Stimulated activated CD4-positive, alpha-beta T cell treated with anti-CD3 and anti-CD28 coated beads, Interleukin-12 subunit alpha, Interleukin-12 subunit beta, amount 100 ng/mL, for 48 hours (primary cell): ENCODE data around the gene GMPS.
"Not testable (repeated sequence)": the region's sequence is repeated elsewhere in the genome, so short reads cannot be mapped to it uniquely, and the experiment has no call there.

Experiments
- DNase-seq, 3 donors: peaks; one replicate each; pipeline ENCODE4 v3.0.0-alpha.2; 2020; ENCODE audit warnings: low read depth in 2 of 3, low spot score in 1 of 3

GMPS gene

DNA sequence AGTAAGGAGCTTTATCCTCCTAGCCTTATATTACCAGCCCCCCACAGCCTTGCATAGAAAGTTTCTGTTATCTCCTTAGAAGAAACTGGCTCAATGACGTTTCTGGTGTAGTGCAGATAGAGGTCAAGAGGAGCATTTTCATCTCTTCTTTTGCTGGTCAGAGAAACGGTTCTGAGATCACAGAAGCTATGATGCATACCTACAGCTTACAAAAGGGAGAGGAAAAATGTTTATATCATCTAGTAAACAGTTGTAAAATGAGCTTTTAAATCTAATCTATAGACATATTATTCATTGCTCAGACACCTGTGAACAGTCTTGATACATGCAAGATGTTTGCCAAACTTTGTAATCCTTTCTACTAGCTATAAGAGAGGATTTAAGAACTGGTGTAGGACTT, 68.0 kb downstream of the GMPS start:
- DNase-seq, result no peak

DNA sequence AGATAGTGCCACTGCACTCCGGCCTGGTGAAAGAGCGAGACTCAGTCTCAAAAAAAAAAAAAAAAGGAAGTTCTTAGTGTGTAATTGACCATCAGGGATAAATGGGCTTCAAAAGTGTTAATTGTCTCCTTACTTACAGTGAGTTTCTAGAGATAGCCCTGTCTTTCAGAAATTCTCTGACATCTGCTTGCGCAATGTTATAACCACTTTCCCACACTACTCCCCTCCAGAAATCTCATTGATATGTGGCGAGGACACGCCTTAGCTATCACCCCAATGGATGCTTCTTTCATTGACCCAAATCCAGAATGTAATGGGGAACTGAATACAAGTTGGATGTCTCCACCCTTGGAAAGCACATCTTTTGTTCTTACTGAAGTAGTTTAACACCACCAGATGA, 70.9 kb downstream of the GMPS start:
- DNase-seq, result no peak

DNA sequence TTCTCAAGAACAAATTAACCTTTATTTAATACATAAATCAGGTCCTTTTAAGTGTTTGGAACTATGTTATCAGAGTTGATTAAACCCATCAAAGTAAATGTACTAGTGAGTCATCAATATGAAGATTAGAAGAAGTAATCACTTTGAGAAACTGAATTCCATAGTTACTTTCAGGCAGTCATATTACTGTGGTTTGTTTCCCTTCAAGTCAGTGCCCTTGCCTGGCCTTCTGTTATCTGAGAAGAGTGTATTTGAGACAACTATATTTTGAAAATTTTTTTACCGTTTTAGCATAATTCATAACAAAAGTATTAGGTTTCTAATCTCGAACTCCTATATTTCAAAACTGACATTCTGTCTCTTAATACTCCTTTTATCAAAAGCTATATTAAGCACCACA, 73.6 kb downstream of the GMPS start:
- DNase-seq, result no peak

DNA sequence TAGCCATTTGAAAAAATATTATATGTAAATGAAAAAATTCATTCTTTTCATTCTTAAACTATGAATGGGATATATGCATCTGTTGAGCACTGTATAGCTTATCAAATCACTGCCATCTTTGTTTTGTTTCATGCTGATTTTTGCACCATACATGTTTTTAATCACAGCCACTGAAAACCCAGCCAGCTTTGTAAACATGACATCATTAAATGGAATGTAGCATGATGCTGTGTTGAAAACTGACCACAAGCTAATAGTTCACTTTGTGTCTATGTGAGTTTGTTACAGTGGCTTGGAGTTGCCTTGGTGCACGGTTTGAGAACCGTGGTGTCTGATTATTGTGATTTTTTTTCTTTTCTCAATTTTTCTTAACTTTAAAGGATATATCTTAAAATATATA, 75.7 kb downstream of the GMPS start:
- no peak for DNase-seq

DNA sequence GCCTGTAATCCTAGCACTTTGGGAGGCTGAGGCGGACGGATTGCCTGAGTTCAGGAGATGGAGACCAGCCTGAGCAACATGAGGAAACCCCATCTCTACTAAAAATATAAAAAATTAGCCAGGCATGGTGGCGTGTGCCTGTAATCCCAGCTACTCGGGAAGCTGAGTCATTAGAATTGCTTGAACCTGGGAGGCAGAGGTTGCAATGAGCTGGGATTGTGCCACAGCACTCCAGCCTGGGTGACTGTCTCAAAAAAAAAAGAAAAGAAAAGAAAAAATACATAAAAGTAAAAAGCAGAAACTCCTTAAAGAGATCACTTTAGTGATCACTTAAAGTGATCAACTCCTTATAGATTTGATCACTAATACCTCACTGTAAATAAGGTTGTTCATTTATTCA, 78.0 kb downstream of the GMPS start:
- no peak for DNase-seq

DNA sequence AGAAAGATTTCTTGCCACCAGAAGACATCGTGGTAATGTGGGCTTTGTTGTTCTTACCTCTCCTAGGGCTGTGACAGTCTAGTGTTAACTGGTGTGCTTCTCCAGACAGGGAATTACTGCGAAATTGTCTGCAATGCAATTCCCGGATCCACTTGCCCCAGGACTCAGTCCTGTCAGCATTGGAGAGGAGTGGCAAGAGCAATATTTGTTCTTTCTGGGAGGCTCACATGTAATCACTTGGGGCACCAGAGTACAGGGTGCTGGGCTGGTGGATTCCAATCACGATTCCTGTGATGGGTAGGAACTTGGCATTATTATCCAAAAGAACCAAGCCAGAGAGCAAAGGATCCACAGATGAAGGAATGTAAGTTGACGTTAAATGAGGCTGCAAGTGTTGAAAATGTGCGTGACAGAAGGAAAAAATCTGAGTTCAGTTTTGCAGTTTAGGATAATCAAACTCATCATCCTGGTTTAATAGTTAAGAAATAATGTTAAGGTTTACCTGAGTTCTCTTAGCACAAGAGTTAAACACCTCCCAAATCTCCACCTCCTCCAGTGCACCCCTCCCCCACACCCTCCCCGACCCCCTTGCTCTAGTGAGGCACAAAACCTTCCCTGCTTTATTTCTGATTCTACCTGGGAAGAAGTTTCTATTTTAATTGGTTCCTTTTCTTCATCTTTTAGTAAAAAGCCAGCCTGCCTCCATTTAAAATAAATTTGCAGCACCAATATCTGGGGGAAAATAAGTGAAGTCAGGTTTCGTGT, 79.2 kb downstream of the GMPS start:
- no peak for DNase-seq

DNA sequence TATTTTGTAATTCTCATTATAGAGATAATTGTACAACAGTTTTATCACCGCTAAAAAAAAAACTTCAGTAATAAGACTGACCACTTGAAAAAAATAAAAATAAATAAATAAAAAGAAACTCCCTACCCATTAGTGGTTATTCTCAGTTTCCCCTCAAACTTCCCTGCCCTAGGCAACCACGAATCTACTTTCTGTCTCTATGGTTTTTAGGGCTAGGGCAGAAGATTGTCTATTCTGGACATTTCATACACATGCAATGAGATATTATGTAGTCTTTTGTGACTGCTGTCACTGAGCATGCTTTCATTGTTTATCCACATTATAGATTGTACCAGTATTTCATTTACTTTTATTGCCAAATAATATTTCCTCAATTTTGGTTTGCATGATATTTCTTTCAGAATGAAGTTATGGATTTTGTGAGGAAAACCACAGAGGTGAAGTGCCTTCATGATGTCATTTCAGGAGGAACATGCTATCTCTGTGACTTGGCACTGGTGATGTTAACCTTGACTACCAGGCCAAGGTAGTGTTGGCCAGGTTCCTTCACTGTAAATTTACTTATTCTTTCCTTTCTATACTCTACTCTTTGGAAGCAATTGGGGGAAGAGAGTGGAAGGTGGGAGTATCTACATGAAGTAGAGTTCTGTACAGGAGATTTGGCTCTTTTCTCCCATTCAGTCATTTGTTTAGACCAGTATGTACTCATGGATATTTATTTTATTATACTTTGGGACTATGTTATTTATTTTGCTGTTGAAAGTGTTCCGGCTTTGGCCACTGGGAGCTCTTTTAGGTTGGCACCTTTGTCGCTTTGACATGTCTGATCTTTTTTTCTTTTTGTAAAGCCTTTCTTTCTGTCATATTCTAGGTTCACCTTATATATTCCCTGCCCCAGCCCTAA, 86.3 kb downstream of the GMPS start:
- DNase-seq, result no peak

DNA sequence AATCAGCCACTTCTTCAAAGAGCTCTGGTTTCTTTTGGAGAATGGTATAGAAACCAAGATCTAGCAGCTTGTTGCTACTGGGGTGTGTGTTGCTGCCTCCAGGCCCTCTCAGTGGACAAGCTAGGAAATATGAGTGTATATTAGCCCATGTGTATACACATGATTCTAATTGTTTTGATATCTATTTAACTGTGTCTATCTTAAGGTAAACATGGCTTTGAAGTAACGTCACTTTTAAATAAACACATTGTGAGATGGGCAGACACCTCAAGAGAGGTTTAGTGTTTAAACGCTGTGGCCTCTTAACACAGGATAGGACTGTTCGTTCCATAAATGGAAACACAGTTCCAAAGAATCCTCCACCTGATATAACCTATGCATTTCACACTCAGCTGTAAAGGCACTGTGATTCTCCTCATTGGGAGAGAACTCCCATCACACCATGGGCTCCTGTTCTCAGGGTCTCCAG, 87.0 kb downstream of the GMPS start:
- no peak for DNase-seq

DNA sequence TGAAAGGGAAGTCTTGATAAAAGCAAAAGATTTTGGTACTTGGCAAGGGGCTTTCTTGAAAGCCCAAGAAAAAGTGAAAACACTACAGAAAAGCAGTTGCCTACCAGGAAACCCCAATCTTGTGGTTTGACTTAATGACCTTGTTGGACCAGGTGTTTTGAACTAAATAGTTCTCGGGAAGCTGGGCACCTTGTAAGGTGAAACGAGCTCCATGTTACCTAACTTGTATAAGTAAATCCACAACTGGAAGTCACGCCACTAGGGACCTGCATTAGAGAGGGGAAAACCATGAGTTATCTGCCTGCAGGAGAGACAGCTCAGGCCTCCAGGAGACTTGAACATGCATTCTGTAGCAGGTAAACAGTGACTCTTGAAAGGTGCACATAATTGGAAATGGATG, 88.2 kb downstream of the GMPS start:
- no peak for DNase-seq

DNA sequence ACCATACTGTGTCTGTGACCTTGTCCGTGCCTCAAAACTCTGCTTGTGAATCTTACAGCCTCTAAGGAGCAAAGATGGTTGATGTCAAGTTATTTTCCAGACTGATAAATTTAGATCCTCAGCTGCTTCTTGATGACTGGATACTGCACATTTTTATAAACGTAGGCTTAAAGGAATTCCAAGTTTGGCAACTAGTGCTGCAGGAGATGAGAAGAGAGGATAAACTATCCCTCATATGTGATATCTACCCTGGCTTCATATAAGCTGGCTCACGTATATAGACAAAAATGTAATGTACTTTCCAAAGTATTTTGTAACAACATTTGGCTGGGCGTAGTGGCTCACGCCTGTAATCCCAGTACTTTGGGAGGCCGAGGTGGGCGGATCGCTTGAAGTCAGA, 89.6 kb downstream of the GMPS start:
- DNase-seq, result no peak

DNA sequence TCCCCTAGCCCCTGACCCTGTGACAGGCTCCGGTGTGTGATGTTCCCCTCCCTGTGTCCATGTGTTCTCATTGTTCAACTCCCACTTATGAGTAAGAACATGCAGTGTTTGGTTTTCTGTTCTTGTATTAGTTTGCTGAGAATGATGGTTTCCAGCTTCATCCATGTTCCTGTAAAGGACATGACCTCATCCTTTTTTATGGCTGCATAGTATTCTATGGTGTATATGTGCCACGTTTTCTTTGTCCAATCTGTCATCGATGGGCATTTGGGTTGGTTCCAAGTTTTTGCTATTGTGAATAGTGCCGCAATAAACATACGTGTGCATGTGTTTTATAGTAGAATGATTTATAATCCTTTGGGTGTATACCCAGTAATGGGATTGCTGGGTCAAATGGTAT, 90.6 kb downstream of the GMPS start:
- DNase-seq, result not testable (repeated sequence)

DNA sequence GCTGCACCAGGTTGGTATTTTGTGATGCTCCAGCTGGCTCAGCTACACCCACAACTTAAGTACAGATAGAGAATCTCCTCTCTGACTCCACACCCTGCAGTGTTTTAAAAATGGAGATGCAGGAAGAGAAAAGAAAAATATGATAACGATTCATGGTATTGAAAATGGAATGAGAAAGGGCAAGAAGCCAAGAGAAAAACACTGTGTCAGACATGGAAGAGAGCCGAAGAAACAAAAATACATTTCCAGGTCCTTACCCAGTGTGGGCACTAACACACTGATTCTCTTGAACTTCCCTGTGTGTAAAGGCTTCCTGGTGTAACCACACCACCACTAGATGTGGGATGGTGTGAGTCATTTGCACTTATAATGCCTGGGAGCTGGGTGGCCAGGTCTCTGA, 93.1 kb downstream of the GMPS start:
- DNase-seq, result no peak

DNA sequence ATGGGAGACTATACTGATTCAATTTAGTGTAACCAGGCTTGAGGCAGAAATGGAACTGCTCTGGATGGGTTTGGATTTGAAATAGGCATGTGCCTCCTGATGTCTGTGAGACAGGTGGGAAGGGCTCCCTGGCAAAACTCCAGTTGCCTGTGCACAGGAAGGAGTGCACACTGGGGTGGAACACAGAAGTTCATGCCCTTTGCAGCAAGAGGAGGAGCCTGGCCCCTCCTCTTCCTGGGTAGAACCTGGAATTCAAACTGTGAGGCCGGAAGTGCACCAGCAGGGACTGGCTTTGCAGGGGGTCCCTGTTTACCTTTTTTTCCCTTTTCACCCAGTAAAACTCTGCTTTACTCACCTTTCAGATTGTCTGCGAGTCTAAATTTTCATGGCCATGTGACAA, 99.9 kb downstream of the GMPS start:
- no peak for DNase-seq

DNA sequence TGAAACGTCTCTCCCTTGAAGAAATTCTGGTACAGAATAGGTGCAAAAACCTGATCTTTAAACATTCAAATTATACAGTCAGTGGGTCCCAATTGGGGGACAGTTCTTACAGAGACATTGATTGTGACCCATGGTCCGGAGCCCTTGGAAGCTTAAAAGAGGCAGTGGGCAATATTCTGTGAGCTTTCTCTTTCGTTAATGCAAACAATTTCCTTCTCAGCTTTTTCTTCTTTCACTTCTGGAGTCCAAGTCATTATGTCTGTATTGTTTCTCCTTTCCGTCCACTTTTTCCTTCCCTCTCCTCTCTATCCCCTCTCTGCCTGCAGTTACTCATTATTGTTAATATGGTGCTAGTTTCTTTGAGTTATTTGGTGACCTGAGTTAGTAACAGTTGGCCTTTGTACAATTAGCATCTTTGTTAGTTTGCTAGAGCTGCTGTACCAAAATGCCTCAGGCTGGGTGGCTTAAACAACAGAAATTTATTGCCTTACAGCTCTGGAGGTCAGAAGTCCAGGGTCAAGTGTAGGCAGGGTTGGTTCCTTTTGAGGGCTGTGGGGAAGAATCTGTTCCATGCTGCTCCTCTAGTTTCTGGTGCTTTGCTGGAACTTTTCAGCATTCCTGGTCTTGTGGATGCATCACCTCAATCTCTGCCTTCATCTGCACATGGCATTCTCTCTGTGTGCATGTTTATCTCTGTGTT, 102.6 kb downstream of the GMPS start:
- no peak for DNase-seq

DNA sequence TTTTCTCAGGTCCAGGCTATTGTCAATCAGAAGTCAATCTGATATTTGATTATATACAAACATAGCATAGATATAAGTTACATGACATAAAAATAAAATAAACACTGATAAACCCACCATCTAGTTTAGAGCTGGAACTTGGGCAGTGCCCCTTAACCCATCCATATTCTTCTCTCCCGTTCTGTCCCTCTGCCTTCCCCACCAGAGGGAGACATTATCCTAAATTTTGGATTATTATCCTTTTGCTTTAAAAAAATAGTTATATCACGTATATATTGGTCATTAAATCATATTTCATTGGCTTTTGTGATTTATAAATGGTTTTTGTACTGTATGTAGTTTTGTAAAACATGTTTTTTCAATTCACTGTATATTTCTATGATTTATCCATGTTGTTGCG, 107.9 kb downstream of the GMPS start:
- no peak for DNase-seq

DNA sequence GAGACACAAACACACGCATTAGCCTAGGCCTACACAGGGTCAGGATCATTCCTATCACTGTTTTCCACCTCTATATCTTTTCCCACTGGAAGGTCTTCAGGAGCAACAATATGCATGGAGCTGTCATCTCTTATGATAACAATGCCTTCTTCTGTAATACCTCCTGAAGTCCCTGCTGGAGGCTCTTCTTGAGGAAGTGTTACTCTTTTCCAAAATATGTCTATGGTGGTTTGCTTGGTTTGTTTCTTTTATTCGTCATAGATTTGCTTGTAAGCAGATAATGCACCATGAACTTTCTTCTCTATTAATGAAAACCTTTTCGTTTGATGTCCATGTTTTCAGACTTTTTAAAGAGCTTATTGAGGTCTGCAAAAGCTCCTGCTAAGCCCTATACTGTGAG, 109.3 kb downstream of the GMPS start:
- no peak for DNase-seq

DNA sequence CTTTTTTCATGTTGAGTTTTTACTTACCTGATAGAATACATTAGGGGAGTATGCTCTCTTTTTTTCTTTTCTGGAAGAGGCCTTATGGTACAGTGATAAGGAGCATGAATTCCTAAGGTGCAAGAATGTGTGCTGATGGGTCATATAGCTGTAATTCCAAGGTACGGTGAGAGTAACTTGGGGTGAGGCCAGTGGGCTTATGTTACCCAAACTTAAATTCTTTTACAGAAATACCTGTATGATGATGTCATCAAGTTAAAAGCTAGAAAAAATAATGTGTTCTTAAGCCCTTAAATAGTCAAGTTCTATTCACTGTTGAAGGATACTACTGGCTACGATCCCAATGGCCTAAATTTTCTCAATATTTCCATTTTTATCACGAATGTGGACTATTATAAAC, 111.2 kb downstream of the GMPS start:
- no peak for DNase-seq

DNA sequence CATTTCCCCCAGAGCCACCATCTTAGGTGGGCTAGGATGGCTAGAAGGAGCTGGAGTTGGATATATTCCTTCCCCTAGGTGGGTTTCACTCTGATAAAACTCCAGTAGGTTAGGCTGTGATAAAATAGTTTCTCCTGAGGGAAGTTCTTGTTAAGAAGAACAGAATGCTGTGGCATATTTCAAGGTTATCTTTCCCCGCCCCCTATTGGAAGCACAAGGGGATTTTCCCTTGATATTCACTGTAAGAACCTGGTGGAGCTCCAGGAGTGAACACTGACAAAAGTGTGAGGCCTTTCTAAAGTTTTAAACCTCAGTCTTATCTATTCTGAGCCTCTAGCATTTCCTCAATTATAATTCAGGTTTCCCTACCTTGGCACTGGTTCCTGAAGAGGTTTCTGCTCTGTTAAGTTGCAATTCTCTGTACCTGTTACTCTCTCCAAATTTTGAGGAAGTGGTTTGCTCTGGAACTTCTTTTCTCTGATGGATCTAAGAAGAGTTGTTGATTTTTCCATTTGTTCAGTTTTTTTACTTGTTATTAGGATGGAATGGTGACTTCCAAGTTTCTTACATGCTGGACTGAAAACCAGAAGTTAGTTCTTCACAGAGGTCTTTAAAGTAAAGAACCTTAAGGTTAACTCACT, 113.5 kb downstream of the GMPS start:
- DNase-seq, result no peak

DNA sequence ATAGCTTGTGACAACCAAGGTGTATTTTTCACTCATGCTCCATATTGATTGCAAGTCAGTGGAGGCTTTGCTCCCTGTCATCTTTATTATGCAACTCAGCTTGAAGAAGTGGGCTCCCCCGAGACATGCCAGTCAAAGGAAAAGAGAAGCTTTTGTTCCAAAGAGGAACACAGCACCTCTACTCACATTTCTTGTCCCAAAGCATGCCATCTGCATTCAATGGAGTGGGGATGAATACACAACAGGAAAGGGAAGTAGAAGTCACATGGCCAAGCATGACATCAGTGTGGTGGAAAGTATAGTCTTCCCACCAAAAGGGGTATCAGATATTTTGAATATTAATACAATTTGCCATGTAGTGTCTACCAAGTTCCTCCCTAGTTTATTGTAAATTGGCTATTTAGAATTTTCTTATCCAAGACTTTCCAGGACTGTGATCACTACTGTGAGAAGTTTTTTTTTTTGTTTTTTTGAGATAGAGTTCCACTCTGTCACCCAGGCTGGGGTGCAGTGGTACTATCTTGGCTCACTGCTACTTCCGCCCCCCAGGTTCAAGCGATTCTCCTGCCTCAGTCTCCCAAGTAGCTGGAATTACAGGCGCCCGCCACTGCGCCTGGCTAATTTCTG, 114.5 kb downstream of the GMPS start:
- no peak for DNase-seq

DNA sequence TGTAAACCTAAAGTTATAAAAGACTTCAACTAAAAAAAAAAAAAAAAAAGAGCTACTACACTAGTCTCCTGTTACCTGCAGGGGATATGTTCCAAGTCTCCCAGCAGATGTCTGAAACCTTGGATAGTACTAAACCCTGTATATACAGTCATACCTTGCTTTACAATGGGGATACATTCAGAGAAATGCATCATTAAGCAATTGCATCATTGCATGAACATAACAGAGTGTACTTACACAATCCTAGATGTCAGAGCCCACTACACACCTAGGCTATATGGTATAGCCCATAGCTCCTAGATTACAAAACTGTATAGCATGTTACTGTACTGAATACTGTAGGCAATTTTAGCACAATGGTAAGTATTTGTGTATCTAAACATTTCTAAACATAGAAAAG, 119.1 kb downstream of the GMPS start:
- no peak for DNase-seq

DNA sequence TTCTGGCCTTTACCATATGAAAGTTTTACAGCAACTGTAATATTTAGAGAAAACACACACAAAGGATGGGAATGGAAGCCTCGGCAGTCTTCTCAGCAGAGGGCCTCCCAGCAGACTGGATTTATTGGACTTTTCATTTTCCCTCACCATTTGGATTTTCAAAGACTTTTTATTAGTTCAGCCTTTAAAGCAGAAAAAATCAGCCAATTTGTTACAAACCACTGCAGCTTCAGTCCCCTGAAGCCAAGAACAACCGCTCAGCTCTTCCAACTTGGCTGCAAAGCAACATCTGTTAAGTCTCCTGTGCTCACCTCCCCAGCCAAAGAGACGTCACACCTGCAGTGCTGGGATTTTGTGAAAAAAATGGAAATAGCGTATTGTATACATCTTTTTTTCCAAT, 120.8 kb downstream of the GMPS start:
- no peak for DNase-seq
